KOPT-K1 (cell line): ENCODE results near the gene ZDHHC7.

Source experiments
- H3K27ac ChIP-seq: fragments of 200-600 bp; sonication (generic); 2 replicates; pipeline ENCODE4 v1.5.1; 2016; ENCODE audit warnings: antibody characterized with exemption, mild to moderate bottlenecking, low read depth, low read length; ENCODE audit not compliant: poor library complexity, severe bottlenecking
- H3K36me3 ChIP-seq: fragments of 200-600 bp; sonication (generic); 2 replicates; pipeline ENCODE4 v1.5.1; 2017; ENCODE audit warnings: antibody characterized with exemption, mild to moderate bottlenecking, low read length, moderate library complexity; ENCODE audit not compliant: insufficient read depth
- H3K9me3 ChIP-seq: fragments of 200-600 bp; sonication (generic); 2 replicates; pipeline ENCODE4 v1.5.1; 2017; ENCODE audit warnings: antibody characterized with exemption, low read length, mild to moderate bottlenecking; ENCODE audit not compliant: insufficient read depth, poor library complexity, severe bottlenecking

ZDHHC7 gene

DNA sequence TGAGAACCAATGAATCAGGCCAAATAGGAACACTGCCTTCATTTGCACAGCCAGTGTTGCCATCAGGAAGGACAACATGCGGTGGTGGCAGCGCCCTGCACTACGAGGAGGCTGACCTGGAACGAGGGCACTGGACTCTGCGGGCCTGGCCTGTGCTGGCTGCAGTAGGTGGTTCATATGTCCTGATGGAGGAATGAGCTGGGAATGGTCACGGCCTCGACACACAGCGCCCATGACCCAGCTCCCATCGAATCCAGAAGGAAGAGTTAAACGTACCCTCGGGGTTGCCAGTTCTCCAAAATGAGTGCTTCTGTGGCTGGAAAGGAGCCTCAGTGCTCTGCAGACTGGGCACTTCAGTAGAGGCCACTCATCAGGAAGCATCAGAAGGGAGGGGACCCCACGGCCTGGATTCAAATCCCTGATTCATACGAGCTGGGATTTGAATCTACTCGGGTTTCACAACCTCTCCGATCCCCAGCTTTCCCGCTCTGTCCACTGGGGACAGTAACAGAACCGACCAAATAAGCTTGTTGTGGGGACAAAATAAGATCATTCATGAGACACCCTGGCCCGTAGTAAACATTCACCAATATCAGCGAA lies 85.5 kb downstream of the ZDHHC7 start:
- Histone ChIP-seq H3K36me3 (no peaks in the 10 kb centered on the region), H3K27ac (no peak overlapping the region), H3K9me3 (no peaks in the 10 kb centered on the region)

DNA sequence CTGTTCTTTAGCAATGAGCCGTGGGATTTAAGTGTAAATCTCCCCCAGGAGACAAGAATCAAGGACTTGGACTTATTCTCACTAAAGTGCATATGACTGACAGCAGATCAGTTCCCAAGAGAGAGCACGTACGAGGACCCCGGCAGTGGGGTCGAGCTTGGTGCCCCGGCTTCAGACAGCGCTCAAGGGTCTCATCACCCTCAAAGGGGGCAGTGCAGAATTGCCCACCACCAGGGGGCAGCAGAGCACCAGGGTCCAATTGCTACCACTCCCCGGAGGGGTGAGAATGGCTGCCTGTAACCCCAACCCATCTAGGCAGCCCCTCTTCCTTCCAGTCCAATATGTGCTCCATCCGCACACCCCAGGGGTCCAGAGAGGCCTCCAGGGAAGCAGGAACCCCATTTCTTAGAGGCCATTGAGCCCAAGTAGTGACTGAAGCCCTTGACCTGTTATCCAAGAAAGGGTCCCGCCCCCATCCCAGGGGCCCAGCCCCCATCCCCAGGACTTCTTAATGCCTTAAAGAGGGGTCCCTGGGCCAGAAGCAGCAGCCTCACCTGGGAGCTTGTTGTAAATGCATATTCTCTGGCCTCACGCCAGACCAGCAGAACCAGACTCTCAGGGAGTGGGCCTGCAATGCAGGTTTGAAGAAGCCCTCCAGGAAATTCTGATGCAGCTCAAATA lies 86.1 kb downstream of the ZDHHC7 start:
- H3K36me3 ChIP-seq: no peaks in the 10 kb centered on the region
- no peak overlapping the region for H3K27ac ChIP-seq
- no peaks in the 10 kb centered on the region for H3K9me3 ChIP-seq

DNA sequence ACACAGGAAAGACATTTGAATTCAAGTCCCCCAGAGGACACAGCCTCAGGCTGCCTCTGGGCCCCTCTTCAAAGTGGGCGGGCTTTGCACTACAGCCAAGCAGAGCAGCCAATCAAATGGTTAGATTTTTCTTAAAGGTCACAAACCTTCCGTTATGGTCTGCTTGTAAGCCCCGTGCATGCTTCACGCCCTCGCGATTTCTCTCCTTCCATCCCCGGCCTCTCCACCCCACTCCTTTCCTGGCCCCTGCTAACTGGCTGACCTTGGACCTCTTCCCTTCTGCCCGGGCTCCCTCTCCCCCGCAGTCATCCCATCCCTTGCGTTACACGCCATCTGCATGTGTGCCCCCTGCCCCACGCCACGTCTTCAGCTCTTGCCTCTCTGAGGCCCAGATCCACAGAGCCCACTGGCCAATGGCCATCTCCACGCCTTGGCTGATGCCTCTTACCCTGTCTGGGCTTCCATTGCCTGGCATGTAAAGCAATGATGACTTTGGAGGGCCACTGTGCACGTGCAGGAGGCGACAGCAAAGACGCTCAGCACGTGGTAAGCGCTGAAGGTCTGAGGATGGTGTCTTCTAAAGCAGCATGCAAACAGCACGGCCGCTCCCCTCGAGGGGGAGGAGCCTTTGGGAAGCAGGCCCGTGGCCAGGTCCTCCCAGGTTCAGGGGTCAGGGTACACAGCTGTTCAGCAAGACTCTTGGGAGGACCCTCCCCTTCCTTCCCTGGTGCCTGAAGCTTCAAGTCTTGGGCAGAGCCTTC lies 86.8 kb downstream of the ZDHHC7 start:
- Histone ChIP-seq H3K27ac (no peak overlapping the region), H3K36me3 (no peaks in the 10 kb centered on the region), H3K9me3 (no peaks in the 10 kb centered on the region)
